ENCODE results near the gene KIN.
"Not testable (repeated sequence)": the region's sequence is repeated elsewhere in the genome, so short reads cannot be mapped to it uniquely, and the experiment has no call there.

Gene KIN

GRCh38 chr10:7722927-7723529 lies 64.8 kb downstream of the KIN start:
- DNase-seq (ENCODE audit: low read depth) = no peak

- no peak for DNase-seq (ENCODE audit: low read depth)
These were observed 67.3 kb downstream of the KIN start for GRCh38 chr10:7720478-7720877.

GRCh38 chr10:7718685-7719084 lies 69.1 kb downstream of the KIN start:
- DNase-seq (ENCODE audit: low read depth) = no peak

GRCh38 chr10:7717767-7718166 lies 70.0 kb downstream of the KIN start:
- no peak for DNase-seq (ENCODE audit: low read depth)

- DNase-seq (ENCODE audit: low read depth) = no peak
These were observed 72.3 kb downstream of the KIN start for GRCh38 chr10:7715515-7715914.

GRCh38 chr10:7711075-7711474 lies 76.7 kb downstream of the KIN start:
- DNase-seq (ENCODE audit: low read depth) = not testable (repeated sequence)

- no peak for DNase-seq (ENCODE audit: low read depth)
These were observed 77.3 kb downstream of the KIN start for GRCh38 chr10:7710446-7710845.

- DNase-seq (ENCODE audit: low read depth) = no peak
These were observed 79.0 kb downstream of the KIN start for GRCh38 chr10:7708832-7709231.

DNA sequence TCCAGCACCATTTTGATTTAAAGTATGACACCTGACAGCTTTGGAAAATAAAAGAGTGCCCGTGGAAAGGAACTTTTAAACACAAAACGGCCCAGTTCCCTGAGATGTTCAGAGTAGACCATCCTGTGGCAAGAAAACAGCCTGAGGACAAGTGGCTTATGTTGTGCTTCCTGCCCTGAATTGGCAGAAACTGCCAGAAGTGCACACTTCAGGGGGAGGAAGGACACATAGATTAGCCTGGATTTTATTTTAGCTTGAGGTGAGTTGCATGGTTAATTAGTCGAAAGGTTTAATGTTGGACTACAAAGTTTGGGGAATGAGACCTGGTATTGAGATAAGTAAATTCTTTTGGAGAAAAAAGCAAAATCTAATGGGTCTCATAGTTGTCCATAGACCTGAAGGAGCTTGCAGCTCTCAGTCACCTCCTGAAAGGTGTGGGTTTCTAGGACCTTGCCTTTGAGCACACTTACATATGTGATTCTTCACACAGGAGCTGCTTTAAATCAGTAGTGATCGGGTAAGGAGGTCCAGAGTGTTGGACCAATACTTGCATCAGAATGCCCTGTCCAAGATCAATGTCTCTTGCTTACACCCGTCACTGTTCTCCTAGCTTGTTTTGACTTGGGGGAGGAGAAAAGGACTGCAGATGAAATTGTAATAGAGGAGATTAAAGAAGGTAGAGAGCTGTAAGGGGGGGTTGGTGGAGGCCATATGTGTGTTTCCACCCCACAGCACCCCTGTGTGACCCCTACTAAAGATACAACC lies 79.8 kb downstream of the KIN start:
- no peak for DNase-seq (ENCODE audit: low read depth)

DNA sequence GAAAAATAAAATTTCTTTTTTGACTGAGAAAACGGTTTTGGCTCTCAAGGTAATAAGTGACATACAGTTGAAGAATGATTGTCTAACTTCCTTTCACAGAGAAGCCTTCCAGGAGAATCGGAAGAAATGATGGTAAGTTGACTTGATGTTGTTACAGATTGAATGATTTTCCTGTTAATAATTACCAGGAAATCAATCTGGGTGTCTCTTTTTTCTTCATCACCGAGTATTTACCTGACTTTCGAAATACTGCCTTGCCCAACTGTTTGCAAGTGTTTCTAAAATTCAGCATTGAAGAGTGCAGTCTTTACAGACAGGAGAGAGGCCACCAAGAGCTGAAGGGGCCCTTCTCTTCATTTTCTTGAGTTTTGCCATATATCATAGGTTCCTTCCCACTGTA lies 80.7 kb downstream of the KIN start:
- DNase-seq (ENCODE audit: low read depth) = no peak

GRCh38 chr10:7706534-7707073 lies 81.2 kb downstream of the KIN start:
- DNase-seq (ENCODE audit: low read depth) = no peak

- no peak for DNase-seq (ENCODE audit: low read depth)
These were observed 82.5 kb downstream of the KIN start for GRCh38 chr10:7705341-7705740.

DNA sequence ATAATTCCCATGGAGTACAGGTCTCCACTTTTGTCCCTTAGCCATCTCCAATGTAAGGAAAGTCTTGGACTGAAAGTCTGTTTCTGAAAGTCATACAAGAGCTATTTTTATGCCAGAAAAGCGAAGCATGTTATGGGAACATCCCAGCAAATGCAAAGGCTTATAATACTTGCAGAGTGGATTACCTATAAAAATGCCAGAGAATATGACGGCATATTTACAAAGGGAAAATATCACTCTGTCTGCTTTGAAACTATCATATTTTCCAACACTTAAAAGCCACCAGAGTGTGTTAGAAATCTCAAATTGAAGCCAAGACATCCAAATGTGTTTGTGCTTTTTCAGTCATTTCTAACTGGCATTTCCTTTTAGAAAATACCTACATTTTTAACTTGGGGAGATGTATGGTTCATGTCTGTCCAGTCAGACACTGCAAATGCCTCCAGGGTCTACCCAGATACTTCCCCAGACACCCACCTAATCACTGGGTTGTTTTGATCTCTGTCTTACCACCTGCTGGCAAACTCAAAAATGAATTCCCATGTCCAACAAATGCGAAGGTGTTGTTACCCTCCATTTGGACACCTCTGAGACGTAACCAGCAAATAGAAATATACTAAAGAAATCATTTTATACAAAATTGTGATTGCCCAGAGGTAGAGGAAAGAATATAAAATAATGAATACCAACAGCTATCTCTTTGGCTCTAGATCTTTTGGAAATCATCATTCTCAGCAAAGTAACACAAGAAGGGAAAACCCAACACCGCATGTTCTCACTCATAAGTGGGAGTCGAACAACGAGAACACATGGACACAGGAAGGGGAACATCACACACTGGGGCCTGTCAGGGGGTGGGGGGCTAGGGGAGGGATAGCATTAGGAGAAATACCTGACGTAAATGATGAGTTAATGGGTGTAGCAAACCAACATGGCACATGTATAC lies 83.4 kb downstream of the KIN start:
- no peak for DNase-seq (ENCODE audit: low read depth)

DNA sequence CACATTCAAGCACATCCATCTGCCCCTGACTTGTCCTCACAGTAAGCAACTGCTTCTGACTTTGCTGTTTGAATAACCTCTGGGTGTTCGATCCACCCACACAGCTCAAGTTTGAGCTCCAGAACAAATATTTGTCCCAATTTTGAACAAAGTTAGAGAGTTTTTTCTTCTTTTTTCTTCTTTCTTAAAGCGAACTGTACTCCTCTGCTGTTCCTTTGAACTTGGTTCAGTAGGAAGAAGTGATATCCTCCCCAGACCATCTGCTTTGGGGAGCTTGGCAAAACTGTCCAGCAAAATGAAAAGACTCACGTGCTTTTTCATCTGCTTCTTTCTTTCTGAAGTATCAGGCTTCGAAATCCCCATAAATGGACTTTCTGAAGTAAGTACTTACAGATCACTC lies 84.7 kb downstream of the KIN start, which contains the start of gene ITIH2:
Gene ITIH2 (plus strand): TSS at position 177 of the 400 bp plus-strand sequence. CDS start 119 bp downstream, at position 296.
- DNase-seq (ENCODE audit: low read depth) = no peak

DNA sequence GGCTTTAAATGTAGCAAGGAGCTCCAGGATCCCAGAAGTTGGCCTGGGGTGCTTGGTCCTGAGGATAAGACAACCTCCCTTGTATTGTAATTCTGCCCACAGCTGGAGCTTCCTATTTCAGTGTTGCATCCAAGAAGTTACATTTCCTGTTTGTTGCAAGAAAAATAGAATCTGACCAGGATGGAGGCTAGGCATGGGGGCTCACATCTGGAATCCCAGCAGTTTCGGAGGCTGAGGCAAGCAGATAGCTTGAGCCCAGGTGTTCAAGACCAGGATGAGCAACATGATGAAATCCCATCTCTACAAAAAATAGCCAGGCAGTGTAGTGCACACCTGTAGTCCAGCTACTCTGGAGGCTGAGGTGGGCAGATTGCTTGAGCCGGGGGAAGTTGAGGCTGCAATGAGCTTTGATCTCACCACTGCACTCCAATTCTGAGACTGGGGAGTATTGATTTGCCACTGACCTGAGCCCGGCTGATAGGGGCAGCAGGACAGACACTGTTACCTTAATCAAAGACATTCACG lies 85.4 kb downstream of the KIN start:
- DNase-seq (ENCODE audit: low read depth) = no peak

DNA sequence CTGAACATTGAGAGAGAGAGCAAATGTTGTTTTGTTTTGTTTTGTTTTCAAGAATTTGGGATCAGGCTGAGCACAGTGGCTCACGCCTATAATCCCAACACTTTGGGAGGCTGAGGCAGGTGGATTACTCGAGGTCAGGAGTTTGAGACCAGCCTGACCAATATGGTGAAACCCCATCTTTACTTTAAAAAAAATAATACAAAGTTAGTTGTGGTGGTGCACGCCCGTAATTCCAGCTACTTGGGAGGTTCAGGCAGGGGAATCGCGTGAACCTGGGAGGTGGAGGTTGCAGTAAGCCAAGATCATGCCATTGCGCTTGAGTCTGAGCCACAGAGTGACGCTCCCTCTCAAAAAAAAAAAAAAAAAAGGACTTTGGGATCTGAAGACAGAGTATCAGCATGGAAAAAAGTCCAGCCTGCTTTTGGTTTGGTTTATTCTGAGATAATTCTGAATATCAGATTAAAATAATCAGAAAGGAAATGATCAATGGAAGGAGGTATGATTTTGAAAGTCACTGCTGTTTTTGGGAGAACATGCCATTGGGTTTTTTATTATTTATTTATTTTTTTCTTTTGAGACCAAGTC lies 86.5 kb downstream of the KIN start:
- no peak for DNase-seq (ENCODE audit: low read depth)
